ENCODE data around the gene TNFRSF18. TPM values are rescaled to one million over a fixed set of nuclear protein-coding genes. Genes with fewer than 3 reads are reported as not detected.
"Not testable (repeated sequence)": the region's sequence is repeated elsewhere in the genome, so short reads cannot be mapped to it uniquely, and the experiment has no call there.

Gene TNFRSF18
- total RNA-seq, 2 donors from 2014 or later, result 0.33 to 0.93 TPM

- intact Hi-C loops (cut with DNase I), result no loop called here
- no peak for DNase-seq (ENCODE audit: low spot score)
Observed at GRCh38 chr1:1183221-1183747, 23.1 kb downstream of the TNFRSF18 start.

- intact Hi-C loops (cut with DNase I), result no loop called here
Observed at GRCh38 chr1:1182491-1183220, 23.7 kb downstream of the TNFRSF18 start.

GRCh38 chr1:1181938-1182410 lies 24.4 kb downstream of the TNFRSF18 start:
- intact Hi-C loops (cut with DNase I), result no loop called here
- no peak for DNase-seq (ENCODE audit: low spot score)

More at GRCh38 chr1:1182491-1183220, 23.7 kb downstream of the TNFRSF18 start:
- DNase-seq (ENCODE audit: low spot score), result no peak

GRCh38 chr1:1181129-1181937 lies 25.1 kb downstream of the TNFRSF18 start:
- no peak for DNase-seq (ENCODE audit: low spot score)
- intact Hi-C loops (cut with DNase I), result no loop called here

- intact Hi-C loops (cut with DNase I), result no loop called here
- DNase-seq (ENCODE audit: low spot score), result no peak
Observed at GRCh38 chr1:1179983-1180861, 26.2 kb downstream of the TNFRSF18 start.

- intact Hi-C loops (cut with DNase I), result no loop called here
- no peak for DNase-seq (ENCODE audit: low spot score)
Observed at GRCh38 chr1:1179346-1179982, 26.9 kb downstream of the TNFRSF18 start.

GRCh38 chr1:1178794-1179331 lies 27.5 kb downstream of the TNFRSF18 start:
- intact Hi-C loops (cut with DNase I), result no loop called here
- no peak for DNase-seq (ENCODE audit: low spot score)

- intact Hi-C loops (cut with DNase I), result no loop called here
- DNase-seq (ENCODE audit: low spot score), result no peak
Observed at GRCh38 chr1:1177452-1178206, 28.8 kb downstream of the TNFRSF18 start.

- intact Hi-C loops (cut with DNase I), result no loop called here
- DNase-seq (ENCODE audit: low spot score), result no peak
Observed at GRCh38 chr1:1176931-1177330, 29.5 kb downstream of the TNFRSF18 start.

GRCh38 chr1:1176063-1176761 lies 30.2 kb downstream of the TNFRSF18 start:
- DNase-seq (ENCODE audit: low spot score); intact Hi-C loops (cut with DNase I): not testable (repeated sequence)

- no peak for DNase-seq (ENCODE audit: low spot score)
- intact Hi-C loops (cut with DNase I), result no loop called here
Observed at GRCh38 chr1:1175221-1176062, 30.9 kb downstream of the TNFRSF18 start.

- intact Hi-C loops (cut with DNase I), result no loop called here
- DNase-seq (ENCODE audit: low spot score), result no peak
Observed at GRCh38 chr1:1173793-1174415, 32.5 kb downstream of the TNFRSF18 start, which contains the start of gene TTLL10. TTLL10 (plus strand) TSS chr1:1173880; CDS start chr1:1179216, 5,336 bp downstream.

- no peak for DNase-seq (ENCODE audit: low spot score)
- intact Hi-C loops (cut with DNase I), result no loop called here
Observed at GRCh38 chr1:1173061-1173792, 33.2 kb downstream of the TNFRSF18 start.

GRCh38 chr1:1171546-1172340 lies 34.6 kb downstream of the TNFRSF18 start:
- no peak for DNase-seq (ENCODE audit: low spot score)
- intact Hi-C loops (cut with DNase I), result no loop called here

Data from posterior vena cava (tissue), 2 donors.